Transverse colon (tissue), 4 donors: ENCODE measurements around the gene CDA.
A peak's percentile ranks its signal among the peaks of the same experiment; 100 is the strongest.

Experiments
- POLR2A ChIP-seq: fragments of 450-650 bp; IDR thresholded peaks from one replicate; pipeline ENCODE4 v1.6.1; 2016; ENCODE audit warnings: antibody characterized with exemption, mild to moderate bottlenecking, moderate library complexity
- POLR2AphosphoS5 ChIP-seq, 3 donors: sonication (generic); formaldehyde crosslinking; IDR thresholded peaks; one replicate each; pipeline ENCODE4 v1.6.1; 2016; ENCODE audit warnings: antibody characterized with exemption in 3 of 3
- TF ChIP-seq, protein P1 (sequence below), 5 experiments: fragments of 200-600 bp in 3 of 5; fragments of 450-650 bp in 2 of 5; sonication (generic) in 3 of 5; IDR thresholded peaks; 1 replicate in 2 of 5; 2 replicates in 3 of 5; pipeline ENCODE4 v1.5.1; 2016 to 2017; ENCODE audit warnings: antibody characterized with exemption in 5 of 5, inconsistent platforms in 3 of 5, mild to moderate bottlenecking in 2 of 5, moderate library complexity in 1 of 5

DNA sequence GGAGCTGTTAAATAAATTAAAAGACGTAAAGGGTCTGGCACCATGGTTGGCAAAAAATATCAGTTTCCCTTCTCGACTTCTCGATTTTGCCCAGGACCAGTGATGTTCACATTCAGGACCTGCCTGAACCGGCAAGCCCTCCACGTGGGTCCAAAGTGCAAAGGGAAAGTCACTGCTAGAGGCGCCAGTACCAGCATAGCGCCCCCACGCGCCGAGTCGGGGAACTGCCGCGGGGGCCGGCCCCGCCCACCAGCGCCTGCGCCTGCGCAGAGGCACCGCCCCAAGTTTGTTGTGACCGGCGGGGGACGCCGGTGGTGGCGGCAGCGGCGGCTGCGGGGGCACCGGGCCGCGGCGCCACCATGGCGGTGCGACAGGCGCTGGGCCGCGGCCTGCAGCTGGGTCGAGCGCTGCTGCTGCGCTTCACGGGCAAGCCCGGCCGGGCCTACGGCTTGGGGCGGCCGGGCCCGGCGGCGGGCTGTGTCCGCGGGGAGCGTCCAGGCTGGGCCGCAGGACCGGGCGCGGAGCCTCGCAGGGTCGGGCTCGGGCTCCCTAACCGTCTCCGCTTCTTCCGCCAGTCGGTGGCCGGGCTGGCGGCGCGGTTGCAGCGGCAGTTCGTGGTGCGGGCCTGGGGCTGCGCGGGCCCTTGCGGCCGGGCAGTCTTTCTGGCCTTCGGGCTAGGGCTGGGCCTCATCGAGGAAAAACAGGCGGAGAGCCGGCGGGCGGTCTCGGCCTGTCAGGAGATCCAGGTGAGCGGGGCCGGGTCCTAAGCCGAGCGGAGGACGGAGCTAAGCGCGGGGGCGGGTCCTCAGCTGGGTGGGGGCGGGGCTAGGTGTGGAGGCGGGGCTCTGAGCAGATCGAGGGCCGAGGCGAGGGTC lies 44.5 kb downstream of the CDA start, which contains the start of gene PINK1:
- TF ChIP-seq, protein P1, sequence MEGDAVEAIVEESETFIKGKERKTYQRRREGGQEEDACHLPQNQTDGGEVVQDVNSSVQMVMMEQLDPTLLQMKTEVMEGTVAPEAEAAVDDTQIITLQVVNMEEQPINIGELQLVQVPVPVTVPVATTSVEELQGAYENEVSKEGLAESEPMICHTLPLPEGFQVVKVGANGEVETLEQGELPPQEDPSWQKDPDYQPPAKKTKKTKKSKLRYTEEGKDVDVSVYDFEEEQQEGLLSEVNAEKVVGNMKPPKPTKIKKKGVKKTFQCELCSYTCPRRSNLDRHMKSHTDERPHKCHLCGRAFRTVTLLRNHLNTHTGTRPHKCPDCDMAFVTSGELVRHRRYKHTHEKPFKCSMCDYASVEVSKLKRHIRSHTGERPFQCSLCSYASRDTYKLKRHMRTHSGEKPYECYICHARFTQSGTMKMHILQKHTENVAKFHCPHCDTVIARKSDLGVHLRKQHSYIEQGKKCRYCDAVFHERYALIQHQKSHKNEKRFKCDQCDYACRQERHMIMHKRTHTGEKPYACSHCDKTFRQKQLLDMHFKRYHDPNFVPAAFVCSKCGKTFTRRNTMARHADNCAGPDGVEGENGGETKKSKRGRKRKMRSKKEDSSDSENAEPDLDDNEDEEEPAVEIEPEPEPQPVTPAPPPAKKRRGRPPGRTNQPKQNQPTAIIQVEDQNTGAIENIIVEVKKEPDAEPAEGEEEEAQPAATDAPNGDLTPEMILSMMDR (IDR thresholded peaks at IDR 0.05): peak; percentile 97 to 100 (median 99)
- TF ChIP-seq POLR2A (peak; percentile 57), POLR2AphosphoS5 (IDR thresholded peaks at IDR 0.05) (peak; percentile 76 to 87 (median 82))
